ENCODE measurements around the gene MCU.
"Not testable (repeated sequence)": the region's sequence is repeated elsewhere in the genome, so short reads cannot be mapped to it uniquely, and the experiment has no call there.

Gene MCU, protein sequence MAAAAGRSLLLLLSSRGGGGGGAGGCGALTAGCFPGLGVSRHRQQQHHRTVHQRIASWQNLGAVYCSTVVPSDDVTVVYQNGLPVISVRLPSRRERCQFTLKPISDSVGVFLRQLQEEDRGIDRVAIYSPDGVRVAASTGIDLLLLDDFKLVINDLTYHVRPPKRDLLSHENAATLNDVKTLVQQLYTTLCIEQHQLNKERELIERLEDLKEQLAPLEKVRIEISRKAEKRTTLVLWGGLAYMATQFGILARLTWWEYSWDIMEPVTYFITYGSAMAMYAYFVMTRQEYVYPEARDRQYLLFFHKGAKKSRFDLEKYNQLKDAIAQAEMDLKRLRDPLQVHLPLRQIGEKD

DNA sequence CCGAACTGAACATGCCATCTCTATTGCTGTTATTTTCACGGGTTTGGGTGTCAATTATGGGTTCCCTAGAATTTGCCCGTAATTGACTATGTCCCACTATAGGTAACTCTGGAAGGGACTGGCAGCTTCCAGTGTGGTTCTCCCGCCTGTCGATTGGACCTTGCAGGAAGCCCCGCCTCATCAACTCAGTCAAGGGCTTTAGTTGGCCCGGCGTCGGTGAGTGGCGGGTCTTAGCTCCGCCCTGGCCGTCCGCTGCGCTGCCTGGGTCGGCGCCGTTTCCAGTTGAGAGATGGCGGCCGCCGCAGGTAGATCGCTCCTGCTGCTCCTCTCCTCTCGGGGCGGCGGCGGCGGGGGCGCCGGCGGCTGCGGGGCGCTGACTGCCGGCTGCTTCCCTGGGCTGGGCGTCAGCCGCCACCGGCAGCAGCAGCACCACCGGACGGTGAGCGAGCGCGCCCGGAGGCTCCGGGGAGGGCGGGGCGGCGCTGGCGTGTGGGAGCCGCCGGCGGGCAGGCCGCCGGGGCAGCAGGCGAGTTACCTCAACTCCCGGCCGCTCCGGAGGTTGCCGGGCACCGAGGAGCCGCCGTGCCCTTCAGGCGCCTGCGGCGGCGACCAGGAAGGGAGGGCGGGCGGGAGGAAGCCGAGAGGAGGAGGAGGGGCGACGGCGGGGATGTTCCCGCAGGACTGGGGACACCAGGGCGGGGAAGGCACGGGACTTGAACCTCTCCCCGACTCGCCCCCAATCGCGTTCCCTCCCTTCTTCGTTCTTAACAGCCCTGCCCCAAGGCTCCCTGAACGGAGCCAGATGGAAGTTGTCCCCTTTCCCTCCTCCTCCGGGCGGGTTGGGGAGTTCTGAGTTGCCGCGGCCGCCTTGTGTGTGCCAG lies at the start of gene MCU:
TSS of gene MCU (plus strand) at position 281 of the 881 bp plus-strand sequence. CDS start at position 290, 9 bp downstream.
- DNase-seq = peak; percentile 96

DNA sequence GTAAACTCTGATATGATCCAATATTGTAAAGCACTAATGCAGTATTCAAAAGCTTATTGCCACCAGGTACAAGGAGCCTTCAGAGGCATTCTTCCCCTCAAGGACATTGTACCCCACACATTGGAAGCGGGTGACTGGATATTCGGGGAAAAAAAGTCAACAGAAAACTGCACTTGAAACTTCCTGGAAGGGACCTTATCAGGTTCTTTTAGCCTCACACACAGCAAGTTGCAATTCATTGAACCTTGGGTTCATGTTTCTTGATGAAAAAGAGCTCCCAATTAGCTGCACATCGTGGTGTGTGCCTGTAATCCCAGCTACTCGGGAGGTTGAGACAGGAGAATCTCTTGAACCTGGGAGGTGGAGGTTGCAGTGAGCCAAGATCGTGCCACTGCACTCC lies 49.6 kb upstream of the MCU start:
- DNase-seq = no peak

DNA sequence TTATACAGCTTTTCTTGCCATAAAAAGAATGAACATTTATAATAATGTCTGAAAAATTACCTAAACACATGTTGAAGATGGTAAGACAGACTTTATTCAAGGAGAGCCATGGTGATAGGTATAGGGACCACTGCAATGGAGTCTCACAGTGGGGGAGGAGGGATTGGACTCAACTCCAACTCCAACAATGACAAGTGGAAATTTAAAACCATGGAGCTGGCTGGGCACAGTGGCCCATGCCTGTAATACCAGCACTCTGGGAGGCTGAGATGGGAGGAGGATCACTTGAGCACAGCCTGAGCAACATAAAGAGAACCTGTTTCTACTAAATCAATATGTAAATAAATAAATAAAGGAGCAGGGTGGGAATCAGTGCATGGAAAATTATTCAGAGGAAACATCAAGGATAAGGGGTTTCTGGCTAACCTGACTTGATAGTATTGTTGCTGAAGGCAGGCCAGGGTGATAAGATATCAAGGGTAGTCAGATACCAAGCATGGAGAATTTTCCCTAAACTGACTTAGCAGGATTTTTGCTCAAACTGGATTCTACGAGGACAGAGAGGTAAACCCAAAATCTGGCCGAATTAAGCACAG lies 46.6 kb upstream of the MCU start:
- no peak for DNase-seq

DNA sequence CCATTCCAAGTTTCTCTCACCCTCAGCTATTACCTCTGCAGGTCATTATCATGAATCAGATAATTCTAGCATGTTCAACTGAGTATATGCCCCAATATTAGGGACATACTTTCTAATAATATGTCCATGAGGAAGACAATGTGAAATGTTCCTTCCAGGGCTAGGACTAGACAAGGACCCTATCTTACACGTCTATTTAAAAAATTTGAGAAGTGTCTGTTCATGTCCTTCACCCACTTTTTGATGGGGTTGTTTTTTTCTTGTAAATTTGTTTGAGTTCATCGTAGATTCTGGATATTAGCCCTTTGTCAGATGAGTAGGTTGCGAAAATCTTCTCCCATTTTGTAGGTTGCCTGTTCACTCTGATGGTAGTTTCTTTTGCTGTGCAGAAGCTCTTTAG lies 45.0 kb upstream of the MCU start:
- not testable (repeated sequence) for DNase-seq

DNA sequence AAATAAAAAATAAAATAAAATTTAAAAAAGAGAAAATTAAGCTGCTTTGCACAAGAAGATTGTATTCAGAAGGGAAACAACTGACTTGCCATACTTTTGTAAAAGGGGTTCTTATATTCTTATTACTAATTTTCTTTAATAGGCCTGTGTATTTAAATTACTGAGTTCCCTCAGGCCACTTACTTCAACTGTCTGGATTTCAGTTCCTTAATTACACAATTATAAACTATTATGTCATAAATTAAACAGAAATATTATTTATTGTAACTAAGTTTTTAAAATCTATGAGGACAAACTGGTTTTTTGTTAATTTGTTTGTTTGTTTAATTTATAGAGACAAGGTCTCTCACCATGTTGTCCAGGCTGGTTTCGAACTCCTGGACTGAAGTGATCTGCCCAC lies 43.6 kb upstream of the MCU start:
- no peak for DNase-seq

DNA sequence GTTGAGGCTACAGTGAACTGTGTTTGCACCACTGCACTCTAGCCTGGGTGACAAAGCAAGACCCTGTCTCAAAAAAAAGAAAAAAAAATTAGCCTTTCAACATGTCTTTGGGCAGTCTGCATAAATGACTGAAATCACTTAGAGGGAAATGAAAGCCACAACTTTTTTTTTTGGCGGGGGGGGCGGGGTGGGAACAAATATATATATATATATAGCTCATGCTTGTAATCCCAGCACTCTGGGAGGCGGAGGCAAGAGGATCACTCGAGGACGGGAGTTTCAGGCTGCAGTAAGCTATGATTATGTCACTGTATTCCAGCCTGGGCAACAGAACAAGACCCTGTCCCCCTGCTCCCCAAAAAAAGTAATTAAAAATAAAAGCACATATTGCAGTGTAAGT lies 42.7 kb upstream of the MCU start:
- no peak for DNase-seq

DNA sequence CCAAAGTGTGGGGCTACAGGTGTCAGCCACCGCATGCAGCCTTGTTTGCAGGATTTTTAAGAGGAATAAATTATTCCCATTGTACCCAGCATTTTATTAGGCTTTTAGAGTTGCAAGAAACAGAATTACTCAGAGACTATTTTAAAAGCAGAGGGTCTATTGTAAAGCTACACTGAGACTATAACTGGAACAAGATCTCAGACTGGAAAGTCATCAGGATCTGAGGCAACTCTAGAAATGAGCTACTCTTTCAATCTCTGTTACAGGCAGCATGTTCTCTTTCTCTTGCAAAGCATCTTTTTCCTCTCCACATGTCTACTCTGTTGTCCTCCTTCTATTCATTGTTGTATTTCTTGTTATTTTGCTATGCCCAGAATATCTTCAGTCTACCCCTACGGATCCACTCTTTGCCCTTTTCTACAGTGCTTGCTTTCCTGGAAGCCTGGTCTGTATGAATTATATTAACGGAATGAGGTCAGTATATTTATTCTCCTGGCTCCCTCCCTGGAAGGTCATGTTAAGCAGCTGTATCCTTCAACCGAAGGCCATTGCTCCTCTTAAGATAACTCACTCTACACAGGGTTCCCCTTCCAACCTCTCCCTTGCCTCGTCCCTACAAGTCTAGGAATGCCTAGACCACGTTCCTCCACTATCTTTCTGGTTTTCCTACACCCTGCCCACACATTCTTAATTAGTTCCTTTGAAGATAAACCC lies 38.4 kb upstream of the MCU start:
- no peak for DNase-seq

DNA sequence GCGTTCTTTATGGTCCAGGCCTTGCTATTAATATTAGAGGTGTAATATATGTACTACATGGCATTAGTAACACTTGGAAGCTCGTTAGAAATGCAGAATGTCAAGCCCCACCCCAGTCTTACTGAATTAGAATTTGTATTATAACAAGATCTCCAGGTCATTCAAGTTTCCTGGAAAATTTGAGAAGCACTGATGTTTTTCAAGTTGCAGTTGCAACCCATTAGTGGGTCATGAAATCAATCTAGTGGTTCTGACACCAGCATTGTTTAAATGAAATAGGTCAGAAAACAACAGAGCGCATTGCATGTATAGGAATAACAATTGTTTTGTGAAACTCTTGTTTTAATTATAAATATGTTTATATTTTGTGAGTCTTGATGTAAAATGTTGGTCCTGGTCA lies 37.2 kb upstream of the MCU start:
- peak; percentile 2 for DNase-seq

DNA sequence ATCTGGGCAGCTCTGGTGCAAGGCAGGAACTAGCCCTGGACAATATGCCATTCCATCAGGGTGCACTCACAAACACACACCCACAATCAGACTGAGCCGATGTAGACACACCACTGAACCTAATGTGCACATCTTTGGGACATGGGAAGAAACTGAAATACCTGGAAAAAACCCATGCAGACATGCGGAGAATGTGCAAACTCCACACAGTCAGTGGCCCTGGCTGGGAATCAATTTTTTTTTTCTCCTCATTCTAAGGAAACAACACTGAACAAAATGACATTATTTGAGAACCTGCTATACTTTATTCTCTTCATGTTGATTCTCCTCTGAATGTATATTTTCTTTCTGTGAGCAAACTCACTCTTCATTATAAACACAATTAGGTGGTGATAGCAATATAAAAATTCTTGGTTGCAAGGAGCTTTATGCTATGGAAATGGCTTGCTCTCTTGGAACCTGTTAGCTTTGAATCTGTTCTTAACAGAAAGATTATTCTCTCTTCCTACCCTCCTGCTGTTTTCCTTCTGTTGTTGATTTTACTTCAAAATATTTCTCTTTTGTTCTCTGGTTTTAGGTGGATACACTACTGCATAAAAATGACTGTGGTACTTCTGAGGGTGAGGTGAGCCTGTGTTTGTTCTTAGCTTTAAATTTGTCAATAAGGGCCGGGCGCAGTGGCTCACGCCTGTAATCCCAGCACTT lies 33.1 kb upstream of the MCU start:
- DNase-seq = no peak

DNA sequence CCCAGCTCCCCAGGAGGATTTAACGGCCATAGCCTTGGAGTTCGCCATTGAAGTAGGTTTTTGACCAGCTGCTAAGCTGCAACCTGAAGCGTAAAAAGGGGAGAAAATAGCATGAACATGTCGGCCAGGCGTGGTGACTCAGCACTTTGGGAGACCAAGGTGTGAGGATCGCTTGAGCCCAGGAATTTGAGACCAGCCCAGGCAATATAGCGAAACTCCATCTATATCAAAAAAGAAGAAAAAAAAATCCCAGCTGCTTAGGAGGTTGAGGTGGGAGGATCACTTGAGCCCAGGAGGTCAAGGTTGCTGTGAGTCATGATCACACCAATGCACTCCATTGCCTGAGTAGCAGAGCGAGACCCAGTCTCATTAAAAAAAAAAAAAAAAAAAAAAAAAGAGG lies 32.2 kb upstream of the MCU start:
- DNase-seq = no peak

DNA sequence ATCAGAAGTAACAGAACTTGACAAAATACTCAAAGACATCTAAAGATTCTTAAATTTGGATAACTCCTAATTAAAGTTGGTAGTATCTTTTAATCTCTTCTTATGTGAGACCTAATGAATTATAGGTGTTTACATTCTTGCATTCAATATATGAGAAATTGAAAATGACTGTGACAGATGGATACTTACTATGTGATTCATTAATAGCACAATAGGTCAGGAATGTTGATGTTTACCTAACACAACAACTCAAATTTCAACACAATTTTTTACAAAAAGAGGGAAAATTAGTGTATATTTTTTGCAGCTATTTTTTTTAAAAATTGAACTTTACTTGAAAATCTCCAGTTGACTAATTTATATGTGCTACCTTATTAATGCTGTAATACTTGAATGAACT lies 31.7 kb upstream of the MCU start:
- DNase-seq = no peak

DNA sequence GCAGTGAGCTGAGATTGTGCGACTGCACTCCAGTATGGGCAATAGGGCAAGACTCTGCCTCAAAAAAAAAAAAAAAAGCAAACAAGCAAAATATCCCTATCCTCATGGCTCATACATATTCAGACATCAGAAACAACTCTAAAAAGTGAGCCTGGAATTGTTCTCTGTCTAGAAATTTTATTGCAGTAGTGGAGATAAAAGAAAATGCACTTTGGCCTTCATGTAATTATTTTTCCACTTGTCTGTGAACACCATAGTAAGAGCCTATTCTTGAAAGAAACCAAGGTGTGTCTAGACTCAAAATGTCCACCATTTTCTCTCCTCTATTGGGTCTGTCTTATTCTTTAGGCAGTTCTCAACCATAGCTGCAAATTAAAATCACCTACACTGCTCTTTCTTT lies 30.5 kb upstream of the MCU start:
- DNase-seq = no peak

DNA sequence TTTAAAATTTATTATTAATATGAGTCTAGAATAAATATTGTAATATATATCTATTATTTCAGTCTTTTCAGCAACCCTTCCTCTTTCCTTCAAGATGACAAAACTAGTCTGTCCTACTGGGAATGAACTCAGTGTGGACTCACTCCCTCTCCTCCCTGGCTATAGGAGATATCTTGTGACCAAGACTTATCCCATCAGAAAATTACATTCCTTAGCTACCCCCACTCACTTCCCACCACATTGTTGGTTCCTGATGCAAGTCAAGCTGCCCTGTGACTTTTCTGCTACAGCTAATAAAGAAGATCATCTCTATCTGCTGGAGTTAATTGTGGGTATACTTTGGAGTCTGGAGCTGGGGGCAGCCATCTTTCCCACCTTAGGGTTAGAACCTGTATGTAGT lies 28.0 kb upstream of the MCU start:
- DNase-seq = no peak

DNA sequence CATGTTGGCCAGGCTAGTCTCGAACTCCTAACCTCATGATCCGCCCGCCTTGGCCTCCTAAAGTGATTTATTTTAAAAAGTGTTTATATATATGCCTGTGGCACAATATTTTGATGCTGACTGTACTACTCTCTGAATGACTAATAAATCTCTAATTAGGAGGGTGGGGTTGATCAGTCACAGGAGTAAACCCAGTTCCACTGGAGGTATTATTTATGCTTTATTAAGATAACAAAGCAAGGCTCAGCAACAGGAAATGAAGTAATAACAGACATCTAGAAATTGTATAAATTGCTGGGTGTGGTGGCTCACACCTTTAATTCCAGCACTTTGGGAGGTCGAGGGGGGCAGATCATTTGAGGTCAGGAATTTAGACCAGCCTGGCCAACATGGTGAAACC lies 26.0 kb upstream of the MCU start:
- DNase-seq = no peak

DNA sequence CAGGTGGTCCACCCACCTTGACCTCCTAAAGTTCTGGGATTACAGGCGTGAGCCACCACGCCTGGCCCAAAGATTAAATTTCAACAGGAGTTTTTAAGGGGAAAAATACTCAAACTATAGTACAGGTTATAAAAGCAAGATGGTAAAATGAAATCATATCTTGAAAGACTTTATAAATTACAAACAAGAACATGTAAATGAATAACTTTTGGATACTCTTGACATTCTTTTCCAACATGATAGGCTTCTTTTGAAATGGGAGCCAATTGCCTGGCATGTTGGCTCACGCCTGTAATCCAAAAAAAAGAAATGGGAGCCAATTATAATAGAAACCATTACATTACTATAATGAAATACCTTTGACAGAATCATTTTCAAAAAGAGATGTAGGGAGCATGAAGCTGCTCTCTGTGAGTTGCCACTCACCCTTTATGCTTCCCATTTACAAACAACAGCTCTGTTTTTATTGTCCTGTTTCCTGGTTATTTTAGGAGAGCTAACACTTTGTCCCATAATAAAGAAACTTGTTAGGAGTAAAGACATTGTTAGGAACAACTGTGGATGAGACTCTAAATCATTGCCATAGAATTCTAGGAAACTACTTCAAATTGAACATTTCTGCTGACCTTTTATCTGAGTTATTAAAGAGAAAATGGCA lies 24.6 kb upstream of the MCU start:
- no peak for DNase-seq

DNA sequence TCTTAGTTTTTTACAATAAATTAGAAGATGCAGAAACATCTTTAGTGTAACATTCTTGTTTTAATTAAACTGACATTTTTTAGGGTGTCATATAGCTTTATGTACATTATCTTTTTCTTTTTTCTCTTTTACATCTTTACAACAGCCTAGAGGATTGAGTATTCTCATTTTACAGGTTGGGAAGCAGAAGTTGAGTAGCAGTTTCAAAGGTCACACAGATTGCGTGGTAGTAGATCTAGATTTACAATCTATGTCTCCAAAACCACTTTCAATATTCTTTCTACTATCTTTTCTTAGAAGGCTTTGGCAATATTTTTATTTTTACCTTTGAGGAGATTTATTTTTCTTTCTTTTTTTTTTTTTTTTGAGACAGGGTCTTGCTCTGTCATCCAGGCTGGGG lies 18.7 kb upstream of the MCU start:
- no peak for DNase-seq

DNA sequence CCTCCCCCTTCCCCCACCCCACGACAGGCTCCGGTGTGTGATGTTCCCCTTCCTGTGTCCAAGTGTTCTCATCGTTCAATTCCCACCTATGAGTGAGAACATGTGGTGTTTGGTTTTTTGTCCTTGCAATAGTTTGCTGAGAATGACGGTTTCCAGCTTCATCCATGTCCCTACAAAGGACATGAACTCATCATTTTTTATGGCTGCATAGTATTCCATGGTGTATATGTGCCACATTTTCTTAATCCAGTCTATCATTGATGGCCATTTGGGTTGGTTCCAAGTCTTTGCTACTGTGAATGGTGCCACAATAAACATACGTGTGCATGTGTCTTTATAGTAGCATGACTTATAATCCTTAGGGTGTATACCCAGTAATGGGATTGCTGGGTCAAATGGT lies 17.8 kb upstream of the MCU start:
- DNase-seq = not testable (repeated sequence)

DNA sequence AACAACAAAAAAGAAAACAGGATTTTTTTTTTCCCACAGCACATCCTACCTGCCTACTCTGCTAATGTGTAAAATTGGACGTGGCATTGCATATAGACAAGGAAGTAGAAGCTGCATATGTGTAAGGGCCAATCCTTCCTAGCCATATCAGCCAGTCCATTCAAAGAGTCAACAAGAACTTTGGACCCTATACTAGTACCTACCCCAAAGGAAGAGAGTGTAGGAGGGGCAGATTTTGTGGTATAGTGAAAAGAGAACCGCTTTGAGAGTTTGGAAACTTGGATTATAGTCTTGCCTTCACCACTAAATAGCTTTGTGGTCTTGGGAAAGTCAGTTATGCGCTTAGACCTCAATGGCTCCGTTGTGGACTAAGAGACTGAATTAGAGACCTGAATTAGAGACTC lies 12.1 kb upstream of the MCU start:
- no peak for DNase-seq

DNA sequence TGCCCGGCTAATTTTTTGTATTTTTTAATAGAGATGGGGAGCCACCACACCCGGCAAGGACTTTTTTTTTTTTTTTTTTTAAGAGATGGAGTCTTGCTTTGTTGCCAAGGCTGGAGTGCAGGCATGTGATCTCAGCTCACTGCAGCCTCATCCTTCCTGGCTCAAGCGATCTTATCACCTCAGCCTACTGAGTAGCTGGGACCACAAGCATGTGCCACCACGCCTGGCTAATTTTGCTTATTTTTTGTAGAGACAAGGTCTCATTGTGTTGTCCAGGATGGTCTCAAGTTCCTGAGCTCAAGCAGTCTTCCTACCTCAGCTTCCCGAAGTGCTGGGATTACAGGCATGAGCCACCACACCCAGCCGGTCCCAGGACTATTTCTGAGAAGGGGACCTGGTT lies 9.3 kb upstream of the MCU start:
- no peak for DNase-seq

DNA sequence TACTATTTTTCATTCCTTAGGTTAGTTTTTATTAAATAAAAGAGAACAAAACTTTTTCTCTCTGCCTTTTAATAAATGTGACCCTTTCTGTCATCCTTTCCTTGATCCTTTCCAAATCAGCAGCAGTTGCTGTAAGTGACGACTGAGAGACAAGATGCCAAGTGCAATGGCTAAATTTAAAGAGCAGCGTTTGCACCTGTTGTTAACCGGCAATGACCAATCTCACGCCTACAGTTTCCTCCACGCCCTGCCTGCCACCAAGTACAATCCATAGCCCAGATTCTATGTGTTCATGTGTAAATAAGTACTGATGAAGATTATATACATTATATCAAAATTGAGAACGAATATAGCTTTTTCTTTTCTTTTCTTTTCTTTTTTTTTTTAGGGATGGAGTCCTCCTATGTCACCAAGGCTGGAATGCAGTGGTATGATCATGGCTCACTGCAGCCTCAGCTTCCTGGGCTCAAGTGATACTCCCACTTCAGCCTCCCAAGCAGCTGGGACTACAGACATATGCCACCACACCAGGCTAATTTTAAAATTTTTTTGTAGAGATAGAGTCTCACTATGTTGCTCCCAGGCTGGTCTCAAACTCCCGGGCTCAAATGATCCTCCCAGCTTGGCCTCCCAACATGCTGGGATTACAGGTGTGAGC lies 6.5 kb upstream of the MCU start:
- no peak for DNase-seq

DNA sequence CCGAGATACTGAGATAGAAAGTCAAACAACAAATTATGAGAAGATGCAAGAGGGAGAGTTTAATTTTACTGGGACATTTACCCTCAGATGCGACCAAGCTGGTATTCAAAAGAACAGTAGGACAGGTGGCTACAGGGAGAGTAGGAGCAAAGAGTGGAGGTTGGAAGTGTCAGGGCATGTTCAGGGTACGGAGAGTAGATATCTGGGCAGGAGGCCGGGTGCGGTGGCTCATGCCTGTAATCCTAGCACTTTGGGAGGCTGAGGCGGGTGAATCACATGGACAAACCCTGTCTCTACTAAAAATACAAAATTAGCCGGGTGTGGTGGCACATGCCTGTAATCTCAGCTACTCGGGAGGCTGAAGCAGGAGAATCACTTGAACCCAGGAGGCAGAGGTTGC lies 5.5 kb upstream of the MCU start:
- not testable (repeated sequence) for DNase-seq
